Measurements from ENCODE around the gene HTT-AS. TPM values are rescaled to one million over a fixed set of nuclear protein-coding genes. Genes with fewer than 3 reads are reported as not detected.

Gene HTT-AS
- total and polyA plus RNA-seq, 2 of the 8 experiments (the other 6 are each of a cell fraction or from before 2014, with no cell fraction given) = not detected

GRCh38 chr4:3037957-3038461 lies 36.3 kb downstream of the HTT-AS start:
- DNase-seq (ENCODE audit: low read depth in 1 of 2, low spot score in 2 of 2) (no peak), FAIRE-seq (no peak)
- Histone ChIP-seq H3K79me2 (ENCODE audit: control insufficient read depth in 1 of 2, insufficient read depth in 2 of 2, low read length in 2 of 2) (no peaks in the 10 kb centered on the region), H3K4ac (replicated peaks; ENCODE audit: insufficient read length, low read depth, low read length) (no peak overlapping the region), H3K23ac (ENCODE audit: insufficient read length) (no peak overlapping the region), H3K4me2 (ENCODE audit: insufficient read depth in 1 of 2, low read depth in 2 of 2, low read length in 2 of 2) (no peak overlapping the region), H3K27ac (ENCODE audit: low read depth, low read length) (no peak overlapping the region), H2AFZ (ENCODE audit: low read length) (no peak overlapping the region), H2BK12ac (ENCODE audit: low read depth, low read length) (no peak overlapping the region), H4K20me1 (replicated peaks in 1 of 2; ENCODE audit: control insufficient read depth in 1 of 2, insufficient read depth in 2 of 2, low read length in 2 of 2) (no peaks in the 10 kb centered on the region), H2AK5ac (ENCODE audit: low read depth, low read length) (no peak overlapping the region), H3K4me3 (ENCODE audit: extremely low read depth in 1 of 4, insufficient read depth in 2 of 4, low read depth in 3 of 4, low read length in 4 of 4) (no peak overlapping the region), H3K4me1 (replicated peaks in 1 of 4; ENCODE audit: control insufficient read depth in 3 of 4, insufficient read depth in 4 of 4, low read length in 3 of 4) (peaks cover 0 to 5% (median 0%) of the 10 kb centered on the region in 4 experiments; a peak in 4 of 7 replicates), H3K56ac (replicated peaks; ENCODE audit: insufficient read length, low read depth, low read length) (no peak overlapping the region), H3K79me1 (ENCODE audit: low read depth, low read length) (no peaks in the 10 kb centered on the region), H4K8ac (ENCODE audit: extremely low read depth, insufficient read depth, low read length) (no peak overlapping the region), H2BK5ac (ENCODE audit: low read depth, low read length) (no peak overlapping the region), H3K23me2 (ENCODE audit: low read depth, low read length) (no peaks in the 10 kb centered on the region), H3K14ac (ENCODE audit: insufficient read length) (no peak overlapping the region), H3K18ac (ENCODE audit: extremely low read depth, low read length) (no peak overlapping the region), H4K91ac (replicated peaks; ENCODE audit: insufficient read length, low read length) (no peak overlapping the region), H2BK15ac (ENCODE audit: low read length) (no peak overlapping the region), H3K9ac (replicated peaks in 1 of 4; ENCODE audit: extremely low read depth in 1 of 4, low read depth in 3 of 4, low read length in 3 of 4) (no peak overlapping the region), H3K27me3 (replicated peaks in 1 of 4; ENCODE audit: control insufficient read depth in 3 of 4, extremely low read depth in 1 of 4, insufficient read depth in 3 of 4, low read length in 3 of 4) (peaks cover 0 to 7% (median 2%) of the 10 kb centered on the region in 4 experiments; a peak in 3 of 7 replicates), H2BK120ac (replicated peaks; ENCODE audit: low read depth, low read length) (no peak overlapping the region), H3K36me3 (ENCODE audit: control insufficient read depth in 2 of 4, insufficient read depth in 4 of 4, low read length in 3 of 4) (no peaks in the 10 kb centered on the region), H2BK20ac (ENCODE audit: low read length) (no peak overlapping the region), H4K5ac (ENCODE audit: insufficient read length, low read depth, low read length) (no peak overlapping the region), H3K9me3 (ENCODE audit: insufficient read depth in 2 of 2, low read depth in 1 of 2, low read length in 1 of 2) (no peaks in the 10 kb centered on the region)
- TF ChIP-seq GTF2F1 (IDR thresholded peaks at IDR 0.05; ENCODE audit: borderline replicate concordance, low read depth, low read length) (no peak), CTCF (IDR thresholded peaks at IDR 0.05; ENCODE audit: control extremely low read depth in 1 of 3, insufficient read depth in 1 of 3, low read depth in 1 of 3, low read length in 3 of 3) (no peak), BCL11A (IDR thresholded peaks at IDR 0.05; ENCODE audit: low read depth in 2 of 2, low read length in 2 of 2) (no peak)
- POLR2A ChIA-PET (ENCODE audit: partially characterized antibody) = interaction anchor here (0.8 kb wide), 1 partner anchor 80 kb away, joined by 4 read pairs; no protein-coding TSS in a partner anchor
- WGBS, 2 experiments (ENCODE audit: extremely low coverage in 1 of 2, insufficient coverage in 1 of 2, insufficient read length in 1 of 2, insufficient replicate concordance in 2 of 2, low coverage in 1 of 2, low lambda C conversion rate in 2 of 2, missing lambda C conversion rate in 1 of 2) = 89% methylated on average over 6 of the region's 6 CpGs; no CpG with 5 or more reads in 1 of the 2 experiments
- CTCF ChIA-PET (ENCODE audit: partially characterized antibody) = interaction anchor here (0.6 to 12.5 kb wide), 14 partner anchors 8 to 908 kb away, joined by 3 to 89 read pairs (median 4); no protein-coding TSS in a partner anchor
